Upper lobe of left lung (tissue), 6 donors: ENCODE results near the gene MYO5B. TPM values are rescaled to one million over a fixed set of nuclear protein-coding genes. Genes with fewer than 3 reads are reported as not detected.
"Not testable (repeated sequence)": the region's sequence is repeated elsewhere in the genome, so short reads cannot be mapped to it uniquely, and the experiment has no call there.

Source experiments
- ATAC-seq, 2 donors: fragments of 200-7000 bp; cut with Tn5 transposase; one replicate each; pipeline ENCODE4 v1.9.1; 2022; ENCODE audit warnings: mild to moderate bottlenecking in 2 of 2, moderate library complexity in 2 of 2; ENCODE audit not compliant: low FRiP score in 2 of 2
- DNase-seq, 2 donors: peaks; one replicate each; pipeline ENCODE4 v3.0.0-alpha.2; 2019 to 2020
- H3K27ac ChIP-seq, 4 donors: fragments of 200-600 bp; sonication (generic); one replicate each; pipeline ENCODE4 v1.5.1; 2016 to 2019
- H3K27me3 ChIP-seq, 4 donors: fragments of 200-600 bp; sonication (generic); one replicate each; pipeline ENCODE4 v1.5.1; 2017 to 2019
- H3K36me3 ChIP-seq, 4 donors: fragments of 200-600 bp; sonication (generic); one replicate each; pipeline ENCODE4 v1.5.1; 2016 to 2019
- H3K4me1 ChIP-seq, 4 donors: fragments of 200-600 bp; sonication (generic); one replicate each; pipeline ENCODE4 v1.5.1; 2018 to 2019
- H3K4me3 ChIP-seq, 4 donors: fragments of 200-600 bp; sonication (generic); one replicate each; pipeline ENCODE4 v1.5.1; 2017 to 2019; ENCODE audit warnings: mild to moderate bottlenecking in 2 of 4, moderate library complexity in 1 of 4
- H3K9me3 ChIP-seq, 4 donors: fragments of 200-600 bp; sonication (generic); one replicate each; pipeline ENCODE4 v1.5.1; 2018 to 2019
- EP300 ChIP-seq, 4 donors: sonication (generic); formaldehyde crosslinking; IDR thresholded peaks; one replicate each; pipeline ENCODE4 v1.5.1; 2017; ENCODE audit warnings: antibody characterized with exemption in 4 of 4, control low read depth in 2 of 4
- POLR2A ChIP-seq, 4 donors: fragments of 450-650 bp; IDR thresholded peaks; one replicate each; pipeline ENCODE4 v1.5.1; 2016 to 2017; ENCODE audit warnings: antibody characterized with exemption in 4 of 4, mild to moderate bottlenecking in 2 of 4
- POLR2AphosphoS5 ChIP-seq, 2 donors: sonication (generic); formaldehyde crosslinking; IDR thresholded peaks; one replicate each; pipeline ENCODE4 v1.5.1; 2017; ENCODE audit warnings: antibody characterized with exemption in 2 of 2
- WGBS, 2 donors: methylation state at CpG; one replicate each; pipeline ENCODE4 v1.1.5; 2017 to 2018; 5-methylcytosine and 5-hydroxymethylcytosine counted together
- total RNA-seq, 6 donors: library from RNA; depleted of rRNA in 4 of 6; stranded (reverse); fragments of >200 nt in 4 of 6; gene quantifications; one replicate each; pipeline versions ENCODE4 v1.1.0 to v1.2.1, GENCODE V29; 2016 to 2021
- TF ChIP-seq, protein P1 (sequence below), 6 experiments: fragments of 450-650 bp in 4 of 6; fragments of 200-600 bp in 2 of 6; sonication (generic) in 2 of 6; IDR thresholded peaks; one replicate each; pipeline ENCODE4 v1.5.1; 2016 to 2019; ENCODE audit warnings: antibody characterized with exemption in 6 of 6
- donor health status: DM: no; HTN: no; CAD: no; lungs with moderate emphysema.
- donor health status: DM: no; HTN: yes; CAD: no; lungs with severe emphysema.

Gene MYO5B
- total RNA-seq, 6 donors from 2014 or later, result 25.4 to 95.2 (median 49.6) TPM

DNA sequence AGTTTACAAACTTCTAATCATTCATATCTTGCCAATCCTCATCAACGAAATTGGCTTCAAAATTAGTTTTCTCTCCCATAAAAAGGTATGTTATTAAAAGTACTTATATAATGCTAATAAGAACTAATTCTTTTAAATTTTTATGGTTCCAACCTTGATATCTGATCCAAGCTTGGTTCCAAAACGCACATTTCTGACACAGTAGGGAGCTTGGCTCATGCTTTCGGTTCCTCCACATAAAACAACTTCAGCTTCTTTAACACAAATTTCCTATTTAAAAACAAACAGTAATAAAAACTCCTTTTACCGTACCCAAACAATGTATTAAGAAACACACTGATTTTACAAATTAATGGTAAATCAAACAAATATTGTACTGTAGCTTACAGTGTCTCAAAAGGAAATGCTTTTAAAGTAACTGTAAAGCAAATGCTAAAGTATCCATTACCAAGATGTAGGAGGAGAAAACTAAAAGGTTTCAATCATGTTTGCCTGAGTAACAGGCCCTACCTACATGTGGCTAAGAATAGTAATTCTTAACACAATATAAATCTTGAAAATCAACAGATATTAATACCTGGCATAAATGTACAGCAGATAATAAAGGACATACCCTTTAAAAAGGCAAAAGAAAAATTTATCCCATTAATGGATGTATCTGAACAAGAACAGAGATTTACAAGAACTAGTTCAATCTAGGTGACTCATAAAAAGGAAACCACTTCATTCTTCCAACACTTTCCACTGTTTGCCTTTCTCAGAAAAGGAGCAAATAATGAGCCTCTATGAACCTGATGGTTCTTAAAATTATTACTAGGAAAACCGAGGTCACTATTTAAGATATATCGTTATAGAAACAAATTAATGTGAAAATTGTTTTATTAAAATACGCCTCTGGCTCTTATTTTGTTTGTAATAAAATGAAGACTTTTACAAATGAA, 399.1 kb downstream of the MYO5B start:
- H3K27ac ChIP-seq, result no peak overlapping the region
- H3K4me3 ChIP-seq, result no peak overlapping the region
- H3K4me1 ChIP-seq, result no peaks in the 10 kb centered on the region
- no peak for ATAC-seq
- no peak for DNase-seq
- H3K27me3 ChIP-seq, result no peaks in the 10 kb centered on the region
- 80 to 87% methylated on average over 7 of the region's 7 CpGs for WGBS, 2 donors
- H3K36me3 ChIP-seq, result peaks cover 2 to 61% (median 11%) of the 10 kb centered on the region in 4 donors
- no peak for TF ChIP-seq EP300 (IDR thresholded peaks at IDR 0.05)
- no peak for TF ChIP-seq POLR2AphosphoS5 (IDR thresholded peaks at IDR 0.05)
- TF ChIP-seq POLR2A (IDR thresholded peaks at IDR 0.05), result no peak
- TF ChIP-seq, protein P1, sequence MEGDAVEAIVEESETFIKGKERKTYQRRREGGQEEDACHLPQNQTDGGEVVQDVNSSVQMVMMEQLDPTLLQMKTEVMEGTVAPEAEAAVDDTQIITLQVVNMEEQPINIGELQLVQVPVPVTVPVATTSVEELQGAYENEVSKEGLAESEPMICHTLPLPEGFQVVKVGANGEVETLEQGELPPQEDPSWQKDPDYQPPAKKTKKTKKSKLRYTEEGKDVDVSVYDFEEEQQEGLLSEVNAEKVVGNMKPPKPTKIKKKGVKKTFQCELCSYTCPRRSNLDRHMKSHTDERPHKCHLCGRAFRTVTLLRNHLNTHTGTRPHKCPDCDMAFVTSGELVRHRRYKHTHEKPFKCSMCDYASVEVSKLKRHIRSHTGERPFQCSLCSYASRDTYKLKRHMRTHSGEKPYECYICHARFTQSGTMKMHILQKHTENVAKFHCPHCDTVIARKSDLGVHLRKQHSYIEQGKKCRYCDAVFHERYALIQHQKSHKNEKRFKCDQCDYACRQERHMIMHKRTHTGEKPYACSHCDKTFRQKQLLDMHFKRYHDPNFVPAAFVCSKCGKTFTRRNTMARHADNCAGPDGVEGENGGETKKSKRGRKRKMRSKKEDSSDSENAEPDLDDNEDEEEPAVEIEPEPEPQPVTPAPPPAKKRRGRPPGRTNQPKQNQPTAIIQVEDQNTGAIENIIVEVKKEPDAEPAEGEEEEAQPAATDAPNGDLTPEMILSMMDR (IDR thresholded peaks at IDR 0.05), result no peak
- H3K9me3 ChIP-seq, result no peaks in the 10 kb centered on the region

DNA sequence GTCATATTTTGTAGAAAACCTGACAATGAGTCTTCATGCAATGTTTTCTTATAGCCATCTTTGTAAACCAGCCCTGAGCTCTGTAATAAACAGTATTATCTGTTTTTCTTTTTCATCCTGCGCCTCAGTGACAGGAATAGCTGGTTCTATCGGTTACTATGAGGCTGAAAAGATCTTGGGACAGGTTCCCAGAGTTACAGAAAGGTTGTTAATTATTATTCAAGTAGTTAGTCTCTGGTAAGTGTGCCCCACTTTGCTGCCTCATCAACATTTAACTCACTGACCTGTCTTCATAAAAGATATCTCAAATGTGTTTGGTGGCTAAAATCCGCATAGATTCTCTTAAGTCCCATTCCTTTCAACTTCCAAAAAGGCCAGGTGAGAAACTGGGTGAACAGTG, 400.2 kb downstream of the MYO5B start:
- ATAC-seq (no peak), DNase-seq (no peak)
- no peaks in the 10 kb centered on the region for H3K27me3 ChIP-seq
- TF ChIP-seq EP300 (IDR thresholded peaks at IDR 0.05) (no peak), POLR2A (IDR thresholded peaks at IDR 0.05) (no peak), POLR2AphosphoS5 (IDR thresholded peaks at IDR 0.05) (no peak)
- TF ChIP-seq, protein P1 (IDR thresholded peaks at IDR 0.05), result no peak
- no peaks in the 10 kb centered on the region for H3K9me3 ChIP-seq
- 64 to 85% methylated on average over 3 of the region's 3 CpGs for WGBS, 2 donors
- peaks cover 5 to 70% (median 21%) of the 10 kb centered on the region in 4 donors for H3K36me3 ChIP-seq
- no peaks in the 10 kb centered on the region for H3K4me1 ChIP-seq
- H3K4me3 ChIP-seq, result no peak overlapping the region
- H3K27ac ChIP-seq, result no peak overlapping the region

DNA sequence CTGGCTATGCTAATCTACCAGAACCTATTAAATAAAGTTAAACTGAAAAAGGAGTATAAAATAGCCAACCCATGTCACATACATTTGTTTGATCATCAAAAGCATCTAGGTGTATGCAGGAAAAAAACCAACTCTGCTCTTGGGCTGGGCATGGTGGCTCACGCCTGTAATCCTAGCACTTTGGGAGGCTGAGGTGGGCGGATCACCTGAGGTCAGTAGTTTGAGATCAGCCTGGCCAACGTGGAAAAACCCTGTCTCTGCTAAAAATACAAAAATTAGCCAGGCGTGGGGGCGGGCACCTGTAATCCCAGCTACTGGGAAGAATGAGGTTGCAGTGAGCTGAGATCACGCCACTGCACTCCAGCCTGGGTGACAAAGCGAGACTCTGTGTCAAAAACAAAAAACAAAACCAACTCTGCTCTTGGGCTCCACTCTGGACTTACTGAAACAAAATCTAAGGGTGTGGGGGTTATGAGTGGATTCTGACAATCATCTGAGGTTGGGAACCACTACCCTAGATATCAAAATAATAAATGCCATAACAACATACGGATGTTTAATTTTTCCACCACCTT, 405.3 kb downstream of the MYO5B start:
- not testable (repeated sequence) for DNase-seq, H3K4me3 ChIP-seq, H3K27me3 ChIP-seq, ATAC-seq, H3K9me3 ChIP-seq, H3K27ac ChIP-seq, H3K4me1 ChIP-seq
- peaks cover 9 to 74% (median 26%) of the 10 kb centered on the region in 4 donors for H3K36me3 ChIP-seq
- WGBS, 2 donors, result 89 to 94% methylated on average over 8 of the region's 8 CpGs

DNA sequence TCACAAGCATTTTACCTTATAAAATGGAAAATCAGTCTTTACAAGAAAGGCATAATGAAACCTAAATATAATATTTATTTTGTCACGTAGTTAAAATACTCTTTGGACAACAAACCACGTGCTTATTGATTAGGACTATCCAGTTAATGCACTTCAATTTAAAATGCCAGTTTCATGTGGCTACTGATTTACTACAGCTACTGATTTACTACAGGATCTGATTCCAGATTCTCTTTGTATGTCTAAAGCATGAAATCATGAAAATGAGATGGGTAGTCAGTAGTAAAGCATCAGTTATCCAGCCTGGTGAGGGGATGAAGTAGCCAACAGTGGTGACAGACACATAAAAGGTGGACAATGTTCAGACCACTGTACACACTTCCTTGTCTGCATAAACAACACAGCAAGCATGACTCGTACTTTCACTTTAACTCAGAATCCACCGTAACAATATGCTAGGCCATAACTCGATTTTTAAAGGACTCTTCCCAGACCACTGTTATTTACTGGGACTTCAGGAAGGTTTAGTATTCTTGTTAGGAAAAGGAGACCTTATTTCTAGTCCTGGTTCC, 406.5 kb downstream of the MYO5B start:
- Histone ChIP-seq H3K4me1 (no peaks in the 10 kb centered on the region), H3K4me3 (no peak overlapping the region), H3K27me3 (no peaks in the 10 kb centered on the region), H3K27ac (peak overlapping the region in 1 of 4 donors; percentile 33), H3K36me3 (peaks cover 9 to 78% (median 26%) of the 10 kb centered on the region in 4 donors), H3K9me3 (no peaks in the 10 kb centered on the region)
- 56 to 60% methylated on average over 5 of the region's 5 CpGs for WGBS, 2 donors
- no peak for ATAC-seq
- TF ChIP-seq, protein P1 (IDR thresholded peaks at IDR 0.05), result no peak
- TF ChIP-seq EP300 (IDR thresholded peaks at IDR 0.05) (no peak), POLR2AphosphoS5 (IDR thresholded peaks at IDR 0.05) (no peak), POLR2A (IDR thresholded peaks at IDR 0.05) (no peak)
- no peak for DNase-seq

DNA sequence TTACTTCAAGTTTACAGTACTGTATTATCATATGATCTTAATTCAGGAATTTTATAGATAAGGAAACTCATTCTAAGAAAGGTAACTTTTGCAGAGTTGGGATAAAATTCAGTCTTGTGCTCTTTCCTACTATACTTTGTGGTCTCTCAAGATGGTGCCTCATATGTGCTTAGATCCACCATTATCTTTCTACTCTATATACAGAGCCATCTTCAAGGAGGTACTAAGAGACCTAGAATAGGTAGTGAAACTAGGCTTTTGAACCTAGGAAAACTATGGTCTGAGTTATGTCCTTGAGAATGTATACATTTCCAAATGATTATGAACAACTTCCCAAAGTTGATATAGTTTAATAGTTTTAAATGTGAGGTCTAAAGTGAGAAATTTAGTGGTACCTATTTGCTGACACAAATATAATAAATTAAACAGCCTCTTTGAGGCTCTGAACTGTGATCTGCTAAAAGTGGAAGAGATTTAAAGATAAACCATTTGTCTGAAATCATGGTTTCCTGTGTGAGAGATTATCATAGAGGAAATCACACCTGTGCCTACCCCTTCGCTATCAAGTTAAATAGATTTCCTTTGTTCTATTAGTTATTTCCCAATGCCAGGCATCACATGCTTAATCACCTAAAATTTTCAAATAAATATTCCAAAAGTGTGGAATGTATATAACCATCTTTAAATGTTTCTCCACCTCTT, 408.8 kb downstream of the MYO5B start:
- Histone ChIP-seq H3K4me1 (no peaks in the 10 kb centered on the region), H3K4me3 (no peak overlapping the region), H3K9me3 (no peaks in the 10 kb centered on the region), H3K27me3 (no peaks in the 10 kb centered on the region), H3K27ac (no peak overlapping the region), H3K36me3 (peaks cover 9 to 74% (median 27%) of the 10 kb centered on the region in 4 donors)
- TF ChIP-seq POLR2A (IDR thresholded peaks at IDR 0.05) (no peak), EP300 (IDR thresholded peaks at IDR 0.05) (no peak), POLR2AphosphoS5 (IDR thresholded peaks at IDR 0.05) (no peak)
- TF ChIP-seq, protein P1 (IDR thresholded peaks at IDR 0.05), result no peak
- ATAC-seq (no peak), DNase-seq (no peak)
- 79 to 86% methylated on average over 1 of the region's 1 CpG for WGBS, 2 donors
